ENCODE measurements around the gene SLIRP.

GRCh38 chr14:77691259-77691658, 16.6 kb upstream of the SLIRP start:
- no peak for TF ChIP-seq EZH2phosphoT487 (IDR thresholded peaks at IDR 0.05; ENCODE audit: low read depth, severe bottlenecking, unreplicated experiment)
- no peak for TF ChIP-seq EZH2 (IDR thresholded peaks at IDR 0.05; ENCODE audit: borderline replicate concordance)

All from hepatocyte (in vitro differentiated cells).